Cardiac septum (tissue), 1 donor: Measurements from ENCODE around the gene HCN2. TPM values are rescaled to one million over a fixed set of nuclear protein-coding genes. Genes with fewer than 3 reads are reported as not detected.
A peak's percentile ranks its signal among the peaks of the same experiment; 100 is the strongest.

ENCODE experiments used
- DNase-seq: peaks from one replicate; pipeline ENCODE4 v3.0.0-alpha.2; 2020; ENCODE audit warnings: low spot score
- intact Hi-C: fragments of 100-400 bp; cut with DNase I; formaldehyde crosslinking; loops from one replicate; pipeline ENCODE4 v1.14.0; 2022
- total RNA-seq: library from RNA; stranded (reverse); fragmentation: NEBNext Ultra II Directional; extraction: Animal tissue kit (Norgen Biotek cat#: 25700); gene quantifications from one replicate; pipeline ENCODE4 v1.2.1, GENCODE V29; 2021
- donor health status: DM: no; HTN: no; CAD: no.

The HCN2 gene
- total RNA-seq, 1 donor from 2014 or later = 12.0 TPM

DNA sequence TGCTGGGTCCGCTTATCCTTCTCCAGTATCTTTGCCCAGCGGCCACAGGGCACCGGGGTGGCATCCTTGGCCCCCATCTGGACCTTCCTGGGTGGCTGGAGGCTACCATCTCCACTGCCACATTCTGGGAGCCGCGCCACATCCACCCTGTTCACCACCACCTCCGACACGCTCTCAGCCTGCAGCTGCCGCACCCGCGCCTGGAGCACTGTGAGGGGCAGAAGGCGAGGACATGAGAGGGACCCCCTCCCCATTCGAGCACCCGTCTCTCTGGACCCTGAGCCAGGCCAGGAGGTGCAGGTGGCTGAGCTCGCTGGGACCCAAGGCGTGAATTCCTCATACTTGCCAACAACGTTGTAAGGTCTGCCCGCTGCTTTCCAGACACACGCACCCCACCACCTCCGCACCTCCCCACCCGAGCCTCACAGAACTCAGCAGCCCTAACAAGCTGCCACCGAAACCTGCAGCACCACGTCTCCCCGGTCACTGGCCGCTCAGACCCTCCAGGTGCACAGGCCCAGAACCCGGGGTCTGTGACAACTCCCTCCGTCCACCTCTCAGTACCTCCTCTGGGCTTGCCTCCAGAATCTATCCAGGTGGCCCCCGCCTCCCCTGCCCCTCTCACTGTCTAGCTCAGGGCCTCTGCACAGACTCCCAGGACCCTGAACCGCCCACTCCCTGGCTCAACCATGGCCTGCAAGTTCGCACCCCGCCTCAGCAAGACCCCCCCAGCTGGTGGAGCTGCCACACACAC, 40.5 kb downstream of the HCN2 start:
- no peak for DNase-seq
- intact Hi-C loops = no loop called here

DNA sequence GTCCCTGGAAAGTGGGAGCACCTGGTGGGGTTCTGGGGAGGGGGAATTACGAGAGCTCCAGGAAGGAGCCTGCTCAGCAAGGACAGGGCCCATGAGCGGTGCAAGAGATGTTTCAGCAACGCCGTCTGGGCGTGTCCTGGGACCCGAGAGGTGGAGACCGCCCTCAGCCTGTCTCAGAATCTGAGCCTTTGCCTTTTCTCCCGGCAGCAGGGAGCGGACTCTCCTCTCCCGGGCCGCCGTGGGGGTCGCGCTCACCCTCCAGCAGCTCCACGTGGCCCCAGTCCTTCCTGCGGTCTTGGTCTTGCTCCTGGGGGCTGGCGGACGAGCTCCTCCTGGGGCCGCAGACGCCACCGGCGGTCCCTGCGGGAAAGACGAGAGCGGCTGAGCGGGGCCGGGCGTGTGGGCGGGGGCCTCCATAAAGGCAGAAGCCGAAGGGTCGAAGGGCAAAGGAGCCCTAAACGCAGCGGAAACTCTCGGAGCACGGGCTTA, 42.9 kb downstream of the HCN2 start:
- DNase-seq = no peak
- intact Hi-C loops = no loop called here

DNA sequence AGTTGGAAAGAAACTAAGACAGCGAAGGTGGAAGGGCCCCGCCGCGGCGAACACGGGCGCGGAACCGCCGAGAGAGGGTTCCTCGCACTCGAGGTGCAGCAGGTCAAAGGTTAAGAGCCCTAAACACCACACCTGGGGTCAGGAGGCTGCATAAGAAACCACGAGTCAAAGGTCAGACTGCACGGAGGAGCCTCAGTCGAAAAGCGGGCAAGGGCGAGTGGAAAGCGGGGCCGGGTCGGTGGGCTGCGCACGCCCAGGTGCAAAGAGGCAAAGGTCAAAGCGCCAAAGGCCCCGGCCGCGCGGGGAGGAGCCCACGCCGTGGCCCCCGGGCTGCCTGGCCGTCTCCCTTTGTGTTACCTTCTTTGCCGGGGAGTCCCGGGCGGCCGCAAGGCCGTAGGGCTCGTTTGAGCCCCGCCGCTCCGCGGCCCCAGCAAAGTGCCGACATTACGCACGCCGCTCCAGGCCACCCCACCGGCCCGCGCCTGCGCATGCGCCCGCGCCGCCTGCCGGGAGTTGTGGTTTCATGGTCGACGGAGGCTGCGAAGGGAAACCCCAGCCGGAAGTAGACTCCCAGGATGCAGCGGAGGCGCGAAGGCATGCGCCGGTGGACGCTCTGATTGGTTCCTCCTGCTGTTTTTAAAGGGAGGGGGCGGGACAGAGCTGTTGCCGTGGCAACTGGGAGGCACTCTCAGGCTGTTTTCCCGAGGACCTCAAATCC, 43.5 kb downstream of the HCN2 start, which contains the start of gene POLRMT:
POLRMT (minus strand) TSS at position 470 of the 718 bp plus-strand sequence; CDS start at position 445, 25 bp downstream.
- intact Hi-C loops = no loop called here

DNA sequence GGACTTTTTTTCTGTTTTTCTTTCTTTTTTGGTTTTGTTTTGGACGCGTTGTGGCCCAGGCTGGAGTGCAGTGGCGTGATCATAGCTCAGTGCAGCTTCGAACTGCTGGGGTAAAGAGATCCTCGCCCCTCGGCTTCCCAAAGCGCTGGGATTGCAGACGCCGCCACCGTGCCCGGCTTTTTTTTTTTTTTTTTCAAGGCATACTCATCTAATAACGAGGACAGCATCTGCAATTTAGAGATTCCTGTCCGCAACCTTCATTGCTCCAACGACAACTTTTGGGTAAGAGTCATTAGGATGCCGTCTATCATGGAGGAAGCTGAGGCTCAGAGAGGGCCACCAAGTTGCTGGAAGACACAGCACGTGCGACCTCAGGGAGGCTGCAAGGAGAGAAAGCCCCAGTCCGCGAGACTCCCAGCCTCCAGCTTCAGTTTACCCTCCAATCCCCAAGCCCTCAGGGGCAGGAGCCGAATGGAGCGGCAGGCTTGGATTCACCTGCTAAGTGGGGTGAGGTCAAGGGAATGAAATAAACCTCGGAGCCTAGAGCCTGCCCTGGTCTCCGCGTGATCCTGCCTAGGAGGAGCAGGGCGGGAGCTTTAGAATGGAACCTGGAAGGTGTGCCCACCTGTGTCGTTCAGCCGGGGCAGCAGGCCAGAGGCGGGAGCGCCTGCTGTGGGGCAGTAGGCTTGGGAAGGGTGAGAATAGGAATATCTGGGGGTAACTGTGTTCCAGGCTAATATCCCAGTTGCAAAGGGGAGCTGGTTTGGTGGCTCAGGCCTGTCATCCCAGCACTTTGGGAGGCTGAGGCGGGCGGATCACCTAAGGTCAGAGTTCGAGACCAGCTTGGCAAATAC, 44.3 kb downstream of the HCN2 start:
- intact Hi-C loops = no loop called here

More for the DNA sequence above, 43.5 kb downstream of the HCN2 start, which contains the start of gene POLRMT:
- DNase-seq = peak; percentile 98

DNA sequence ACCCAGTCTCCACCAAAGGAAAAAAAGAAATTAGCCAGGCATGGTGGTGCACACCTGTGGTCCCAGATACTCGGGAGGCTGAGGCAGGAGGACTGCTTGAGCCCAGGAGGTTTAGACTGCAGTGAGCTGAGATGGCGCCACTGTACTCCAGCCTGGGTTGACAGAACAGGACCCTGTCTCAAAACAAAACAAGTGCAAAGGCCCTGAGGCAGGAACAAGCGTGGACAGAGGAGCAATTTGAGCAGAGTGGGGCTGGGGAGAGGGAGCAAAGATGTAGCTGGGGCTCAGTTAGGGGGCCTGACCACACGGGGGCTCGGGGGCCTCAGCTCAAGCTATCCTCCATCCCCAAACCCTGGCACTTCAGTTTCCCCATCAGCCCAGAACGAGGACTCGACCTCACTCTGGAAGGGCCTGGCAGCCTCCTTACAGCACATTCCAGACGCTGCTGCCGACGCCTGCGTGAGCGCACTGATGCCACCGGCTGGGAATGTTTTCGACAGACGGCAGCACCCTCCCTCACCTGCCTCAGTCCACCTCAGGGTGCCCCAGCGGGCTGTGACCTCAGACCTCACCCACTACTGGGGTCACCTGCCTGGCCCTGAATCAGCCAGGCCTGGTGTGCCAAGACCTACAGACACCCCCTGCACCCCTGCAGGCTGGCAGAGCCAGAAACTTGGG, 45.4 kb downstream of the HCN2 start:
- intact Hi-C loops = no loop called here
- no peak for DNase-seq

More for the DNA sequence above, 44.3 kb downstream of the HCN2 start:
- DNase-seq = no peak

DNA sequence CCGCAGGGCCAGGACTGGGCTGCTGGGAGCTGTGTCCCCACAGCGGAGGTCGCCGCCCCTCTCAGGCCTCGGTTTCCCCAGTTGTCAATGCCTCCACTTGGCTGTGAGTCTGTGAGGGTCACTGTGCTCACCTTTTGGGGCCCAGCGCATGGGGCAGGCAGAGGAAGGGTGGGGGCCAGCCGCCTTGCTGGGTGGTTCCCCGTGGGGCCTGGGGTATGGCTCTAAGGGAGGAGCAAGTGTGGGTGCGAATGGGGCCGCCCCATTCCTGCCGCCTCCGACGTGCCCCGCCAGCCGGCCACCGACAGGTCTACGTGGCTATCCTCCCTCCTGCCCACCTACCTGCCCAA, 49.2 kb downstream of the HCN2 start:
- intact Hi-C loops = no loop called here
- no peak for DNase-seq

DNA sequence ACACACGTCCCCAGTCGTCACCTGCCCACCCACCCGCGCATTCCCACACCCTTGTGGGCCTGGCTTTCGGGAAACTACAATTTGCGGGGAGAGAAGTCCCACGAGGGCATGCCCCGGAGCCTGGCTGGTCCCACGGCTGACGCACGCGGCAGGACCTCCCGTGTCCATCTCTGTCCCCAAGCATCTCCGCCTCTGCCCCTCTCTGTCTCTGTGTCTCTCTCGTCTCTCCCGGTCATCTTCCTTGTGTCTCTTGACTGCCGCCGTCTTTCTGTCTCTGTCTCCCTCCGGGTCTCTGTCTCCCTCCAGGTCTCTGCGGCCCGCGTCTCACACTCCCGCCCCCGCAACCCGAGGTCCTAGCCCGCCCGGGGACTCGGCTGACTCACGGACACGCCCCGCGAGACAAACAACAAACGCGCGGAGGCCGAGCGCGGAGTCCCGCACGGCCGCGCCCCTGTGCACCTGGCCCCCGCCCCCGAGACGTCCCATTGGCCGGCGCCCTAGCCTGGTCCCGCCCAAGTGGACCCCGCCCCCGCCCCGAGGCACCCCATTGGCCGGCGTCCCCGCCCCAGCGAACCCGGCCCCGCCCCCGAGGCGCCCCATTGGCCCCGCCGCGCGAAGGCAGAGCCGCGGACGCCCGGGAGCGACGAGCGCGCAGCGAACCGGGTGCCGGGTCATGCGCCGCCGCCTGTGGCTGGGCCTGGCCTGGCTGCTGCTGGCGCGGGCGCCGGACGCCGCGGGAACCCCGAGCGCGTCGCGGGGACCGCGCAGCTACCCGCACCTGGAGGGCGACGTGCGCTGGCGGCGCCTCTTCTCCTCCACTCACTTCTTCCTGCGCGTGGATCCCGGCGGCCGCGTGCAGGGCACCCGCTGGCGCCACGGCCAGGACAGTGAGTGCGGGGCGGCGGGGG, 49.8 kb downstream of the HCN2 start, which contains the start of gene FGF22:
FGF22 (plus strand) TSS at position 627 of the 908 bp plus-strand sequence; CDS start at position 674, 47 bp downstream.
- intact Hi-C loops = no loop called here
- peak; percentile 95 for DNase-seq

DNA sequence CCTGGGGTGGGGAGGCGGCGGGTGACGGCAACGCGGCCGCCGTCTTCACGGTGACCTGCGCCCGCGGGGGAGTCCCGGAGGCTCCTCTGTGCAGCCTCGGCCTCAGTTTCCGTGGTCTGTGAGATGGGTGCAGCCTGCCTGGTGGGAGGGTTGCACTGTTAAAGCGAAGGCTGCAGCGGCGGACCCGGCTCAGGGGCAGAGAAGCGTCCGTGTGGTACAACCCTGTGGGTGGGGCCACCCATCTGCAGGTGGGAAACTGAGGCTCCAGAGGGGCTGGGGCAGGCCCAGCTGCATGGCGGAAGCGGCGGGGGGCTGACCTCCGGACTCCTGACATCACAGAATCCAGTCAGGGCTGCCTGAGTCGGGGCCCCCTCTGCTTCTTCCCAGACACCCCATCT, 50.5 kb downstream of the HCN2 start:
- intact Hi-C loops = no loop called here
- DNase-seq = no peak

DNA sequence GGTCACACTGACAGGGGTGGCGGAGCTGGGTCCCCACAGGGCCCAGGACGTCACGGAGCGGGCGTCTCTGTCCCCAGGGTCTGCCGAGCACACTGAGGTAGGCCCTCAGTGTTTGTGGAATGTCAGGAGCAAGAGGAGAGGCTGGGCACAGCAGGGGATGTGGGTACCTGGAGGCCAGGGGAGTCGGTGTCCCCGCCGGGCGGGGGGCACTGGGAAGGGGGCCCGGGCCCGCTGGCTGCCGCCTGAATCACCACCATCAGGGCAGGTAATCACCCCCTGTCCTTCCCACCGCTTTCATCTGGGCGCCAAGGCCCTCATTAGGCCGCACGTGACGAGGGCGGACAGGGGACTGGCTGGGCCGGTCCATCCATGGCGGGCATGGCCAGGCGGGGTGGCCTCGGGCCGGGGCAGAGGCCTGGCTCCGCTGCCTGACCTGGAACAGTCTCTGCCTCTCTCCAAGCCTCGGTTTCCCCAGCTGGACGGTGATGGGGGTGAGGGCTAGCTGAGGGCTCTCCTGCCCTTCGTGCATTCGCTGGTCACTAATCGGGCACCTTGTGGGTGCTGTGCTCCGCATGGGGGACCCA, 51.0 kb downstream of the HCN2 start:
- intact Hi-C loops = no loop called here
- DNase-seq = no peak

DNA sequence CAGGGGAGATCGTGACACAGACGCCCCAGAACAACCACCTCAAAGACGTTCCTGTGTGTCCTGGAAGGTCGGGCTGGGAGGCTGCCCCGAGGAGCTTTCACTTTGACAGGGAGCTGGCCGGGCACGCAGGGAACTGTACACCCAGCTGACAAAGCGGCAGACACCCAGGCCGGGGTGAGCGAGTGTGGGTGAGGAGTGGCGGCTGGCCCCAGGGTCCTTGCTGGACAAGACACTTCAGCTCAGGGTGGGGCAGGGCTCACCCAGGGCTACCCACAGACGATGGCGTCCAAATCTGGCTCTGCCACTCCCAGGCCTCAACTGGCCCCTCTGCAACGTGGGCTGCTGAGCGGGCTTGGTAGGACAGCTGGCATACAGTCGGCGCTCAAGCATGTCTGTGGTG, 52.0 kb downstream of the HCN2 start:
- intact Hi-C loops = no loop called here
- DNase-seq = no peak

DNA sequence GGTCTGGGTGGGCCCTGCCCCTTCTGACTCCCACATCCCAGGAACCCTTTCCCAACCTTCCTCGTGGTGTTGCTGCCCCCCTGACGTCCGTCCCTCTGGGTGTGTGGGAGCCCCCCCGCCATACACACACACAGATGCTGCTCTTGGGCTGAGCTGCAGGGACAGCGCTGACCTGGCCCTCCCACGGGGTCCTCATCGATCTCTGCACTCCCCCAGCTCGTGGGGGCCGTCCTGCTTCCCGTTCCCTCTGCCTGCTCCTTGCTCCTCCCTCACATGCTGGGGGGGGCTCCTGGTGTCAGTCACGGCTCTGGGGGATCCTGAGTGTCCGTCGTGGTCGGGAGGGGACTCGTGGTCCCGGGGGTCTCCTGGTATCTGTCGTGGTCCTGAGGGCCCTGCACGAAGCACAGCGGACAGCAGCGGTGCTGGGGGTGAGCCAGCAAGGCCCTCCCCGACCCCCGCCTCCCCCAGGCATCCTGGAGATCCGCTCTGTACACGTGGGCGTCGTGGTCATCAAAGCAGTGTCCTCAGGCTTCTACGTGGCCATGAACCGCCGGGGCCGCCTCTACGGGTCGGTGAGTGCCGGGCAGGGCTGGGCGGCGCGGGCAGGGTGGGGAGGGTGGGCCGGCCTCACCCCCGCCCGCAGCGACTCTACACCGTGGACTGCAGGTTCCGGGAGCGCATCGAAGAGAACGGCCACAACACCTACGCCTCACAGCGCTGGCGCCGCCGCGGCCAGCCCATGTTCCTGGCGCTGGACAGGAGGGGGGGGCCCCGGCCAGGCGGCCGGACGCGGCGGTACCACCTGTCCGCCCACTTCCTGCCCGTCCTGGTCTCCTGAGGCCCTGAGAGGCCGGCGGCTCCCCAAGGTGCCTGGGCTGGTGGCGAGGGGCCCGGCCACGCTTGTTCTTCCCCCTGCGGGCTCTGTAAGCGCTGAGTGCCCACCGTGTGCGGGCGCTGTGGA, 53.4 kb downstream of the HCN2 start:
- intact Hi-C loops = no loop called here
- no peak for DNase-seq

DNA sequence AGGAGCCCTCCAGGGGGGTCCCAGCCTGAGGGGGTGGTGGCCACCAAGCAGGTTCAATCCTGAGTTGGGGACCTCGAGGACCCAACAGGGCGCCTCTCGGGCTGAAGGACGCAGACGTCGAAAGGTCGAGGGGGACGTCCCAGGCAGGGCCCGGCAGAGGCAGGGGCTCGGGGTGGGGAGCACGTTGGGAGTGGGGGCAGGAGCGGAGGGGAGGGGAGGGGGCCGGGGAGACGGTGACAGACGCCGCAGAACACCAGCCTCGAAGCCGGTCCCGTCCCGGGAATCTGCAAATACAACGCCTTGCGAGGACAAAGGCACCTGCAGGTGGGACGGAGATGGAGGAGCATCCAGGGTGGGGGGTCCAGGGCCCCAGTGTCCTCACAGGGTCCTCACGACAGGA, 54.1 kb downstream of the HCN2 start:
- no peak for DNase-seq
- intact Hi-C loops = no loop called here

DNA sequence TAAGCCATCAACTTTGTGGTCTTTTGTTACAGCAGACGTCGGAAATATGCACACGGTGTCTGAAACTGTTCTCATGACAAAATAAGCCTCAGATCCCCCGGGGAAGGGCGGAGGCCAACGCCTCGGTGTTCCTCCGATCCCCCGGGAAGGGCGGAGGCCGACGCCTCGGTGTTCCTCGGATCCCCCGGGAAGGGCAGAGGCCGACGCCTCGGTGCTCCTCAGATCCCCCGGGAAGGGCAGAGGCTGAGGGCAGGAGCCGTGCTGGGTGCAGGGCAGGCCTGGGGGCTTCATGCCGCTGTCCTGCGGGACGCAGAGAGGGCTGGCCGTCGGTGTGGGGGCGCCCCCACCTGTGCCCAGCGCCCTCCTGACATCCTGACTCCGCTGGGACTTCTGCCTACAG, 54.7 kb downstream of the HCN2 start:
- DNase-seq = no peak
- intact Hi-C loops = no loop called here

DNA sequence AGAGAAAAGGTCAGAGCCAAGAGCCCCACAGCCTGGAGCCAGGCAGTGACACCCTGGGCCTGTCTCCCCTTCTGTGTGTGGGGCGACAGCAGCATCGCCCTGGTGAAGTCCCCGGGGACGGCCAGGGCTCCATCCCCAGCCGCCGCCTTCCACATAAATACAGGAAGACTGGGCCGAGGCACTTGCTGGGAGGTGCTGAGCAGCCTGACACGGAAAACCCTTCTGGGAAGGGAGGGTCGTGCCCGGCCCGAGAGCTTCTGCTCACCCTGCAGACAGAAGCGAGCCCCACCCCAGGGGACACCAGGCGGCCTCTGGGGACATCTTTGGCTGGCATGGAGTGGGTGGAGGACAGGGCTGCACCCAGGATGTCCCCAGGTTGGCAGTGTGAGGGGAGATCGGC, 55.1 kb downstream of the HCN2 start:
- DNase-seq = no peak

DNA sequence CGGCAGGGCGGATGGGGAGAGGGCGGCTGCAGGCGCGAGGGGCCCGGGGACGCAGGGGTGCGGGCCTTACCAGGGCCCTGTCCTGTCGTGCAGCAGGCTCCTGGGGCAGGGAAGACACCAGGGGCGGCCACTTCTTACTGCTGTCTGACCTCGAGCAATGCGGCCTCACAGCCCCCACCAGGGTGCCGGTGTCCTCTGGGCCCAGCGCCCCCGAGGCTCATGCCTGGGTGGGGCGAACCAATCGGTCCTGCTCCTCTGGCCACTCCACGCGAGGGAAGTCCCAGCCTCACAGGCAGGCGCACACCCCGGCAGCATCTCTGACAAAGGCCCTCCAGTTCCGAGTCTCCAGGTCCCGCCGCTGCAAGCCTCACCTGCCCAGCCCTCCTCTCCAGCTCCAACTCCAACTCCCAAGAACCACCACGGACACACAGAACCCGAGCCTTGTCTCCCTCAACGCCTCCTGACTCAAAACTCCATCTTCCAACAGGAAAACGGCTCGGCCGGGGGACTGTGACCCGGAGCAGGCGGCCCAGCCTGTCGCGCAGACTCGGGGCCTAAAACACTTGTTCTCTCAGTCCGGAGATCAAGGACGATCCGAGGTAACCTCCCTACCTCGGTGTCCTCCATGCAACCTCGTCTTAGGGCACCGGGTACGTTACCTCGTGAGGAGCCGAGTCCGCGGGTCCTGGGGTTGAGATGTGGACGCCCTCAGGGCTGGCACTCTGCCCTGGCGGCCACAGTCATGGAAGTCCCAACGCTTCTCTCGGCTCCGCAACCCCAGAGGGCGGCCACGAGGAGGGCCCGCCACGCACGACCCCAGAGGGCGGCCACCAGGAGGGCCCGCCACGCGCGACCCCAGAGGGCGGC, 56.5 kb downstream of the HCN2 start:
- intact Hi-C loops = no loop called here
- no peak for DNase-seq

More for the DNA sequence above, 55.1 kb downstream of the HCN2 start:
- intact Hi-C loops = no loop called here
